ENCODE data around the gene RYR1. TPM values are rescaled to one million over a fixed set of nuclear protein-coding genes. Genes with fewer than 3 reads are reported as not detected.

The RYR1 gene
- total RNA-seq, 2 experiments from 2014 or later = 0.54 to 1.4 TPM

DNA sequence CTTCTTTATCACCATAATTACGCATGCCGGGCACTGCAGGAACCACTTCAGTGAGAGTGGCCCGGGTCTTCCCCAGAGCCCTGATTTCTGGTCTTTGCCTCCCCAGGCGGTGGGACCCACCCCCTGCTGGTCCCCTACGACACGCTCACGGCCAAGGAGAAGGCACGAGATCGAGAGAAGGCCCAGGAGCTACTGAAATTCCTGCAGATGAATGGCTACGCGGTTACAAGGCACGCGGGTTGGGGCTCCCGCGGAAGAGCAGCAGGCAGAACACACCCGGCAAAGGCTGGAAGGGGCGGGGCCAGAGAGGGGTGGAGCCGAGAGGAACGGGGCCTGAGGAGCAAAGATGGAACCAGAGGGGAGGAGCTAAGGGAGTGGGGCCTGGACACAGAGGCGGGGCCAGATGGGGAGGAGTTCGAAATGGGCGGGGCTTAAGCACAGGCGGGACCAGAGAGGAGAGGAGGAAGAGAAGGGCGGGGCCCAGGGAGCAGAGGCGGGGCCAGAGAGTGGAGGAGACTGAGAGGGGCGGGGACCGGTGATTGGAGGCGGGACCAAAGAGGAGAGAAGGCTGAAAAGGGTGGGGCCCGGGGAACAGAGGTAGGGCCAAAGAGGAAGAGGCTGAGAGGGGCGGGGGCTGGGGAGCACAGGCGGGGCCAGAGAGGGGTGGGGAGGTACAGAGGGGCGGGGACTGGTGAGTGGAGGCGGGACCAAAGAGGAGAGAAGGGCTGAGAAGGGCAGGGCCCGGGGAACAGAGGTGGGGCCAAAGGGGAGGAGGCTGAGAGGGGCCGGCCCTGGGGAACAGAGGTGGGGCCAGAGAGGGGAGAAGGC lies 73.4 kb downstream of the RYR1 start:
- Histone ChIP-seq H2AFZ (ENCODE audit: low read length) (peak overlapping the region; percentile 63; the same call in 1 of the 2 replicates), H4K20me1 (ENCODE audit: insufficient read depth, low read length) (no peaks in the 10 kb centered on the region), H3K9me2 (ENCODE audit: insufficient read depth, low read length) (no peaks in the 10 kb centered on the region), H3K27ac (ENCODE audit: low read depth, low read length, poor library complexity, severe bottlenecking) (no peak overlapping the region), H3K4me3 (ENCODE audit: low read depth, low read length, poor library complexity, severe bottlenecking) (peak overlapping the region; percentile 29), H3K79me2 (ENCODE audit: insufficient read depth, low read depth, low read length) (no peaks in the 10 kb centered on the region), H3K9me3 (ENCODE audit: low read length) (peaks cover 4% of the 10 kb centered on the region; the same call in 1 of the 2 replicates), H3K36me3 (ENCODE audit: insufficient read depth, low read length) (no peaks in the 10 kb centered on the region), H3K4me2 (ENCODE audit: low read length) (peak overlapping the region; percentile 43), H3K4me1 (ENCODE audit: insufficient read depth, low read length, poor library complexity, severe bottlenecking) (peaks cover 10% of the 10 kb centered on the region)
- intact Hi-C loops (cut with micrococcal nuclease; ENCODE audit: unreplicated experiment) = no loop called here
- ChIA-PET POLR2A (interaction anchor here (0.6 to 0.9 kb wide), 3 partner anchors 29 to 127 kb away, joined by 3 to 4 read pairs (median 3); no protein-coding TSS in a partner anchor), CTCF (ENCODE audit: unreplicated experiment) (interaction anchor here (0.6 kb wide), 3 partner anchors 381 to 447 kb away, joined by 3 read pairs; no protein-coding TSS in a partner anchor)
- no TSS peak for BruUV-seq (replicated peaks)
- TF ChIP-seq, protein P1, sequence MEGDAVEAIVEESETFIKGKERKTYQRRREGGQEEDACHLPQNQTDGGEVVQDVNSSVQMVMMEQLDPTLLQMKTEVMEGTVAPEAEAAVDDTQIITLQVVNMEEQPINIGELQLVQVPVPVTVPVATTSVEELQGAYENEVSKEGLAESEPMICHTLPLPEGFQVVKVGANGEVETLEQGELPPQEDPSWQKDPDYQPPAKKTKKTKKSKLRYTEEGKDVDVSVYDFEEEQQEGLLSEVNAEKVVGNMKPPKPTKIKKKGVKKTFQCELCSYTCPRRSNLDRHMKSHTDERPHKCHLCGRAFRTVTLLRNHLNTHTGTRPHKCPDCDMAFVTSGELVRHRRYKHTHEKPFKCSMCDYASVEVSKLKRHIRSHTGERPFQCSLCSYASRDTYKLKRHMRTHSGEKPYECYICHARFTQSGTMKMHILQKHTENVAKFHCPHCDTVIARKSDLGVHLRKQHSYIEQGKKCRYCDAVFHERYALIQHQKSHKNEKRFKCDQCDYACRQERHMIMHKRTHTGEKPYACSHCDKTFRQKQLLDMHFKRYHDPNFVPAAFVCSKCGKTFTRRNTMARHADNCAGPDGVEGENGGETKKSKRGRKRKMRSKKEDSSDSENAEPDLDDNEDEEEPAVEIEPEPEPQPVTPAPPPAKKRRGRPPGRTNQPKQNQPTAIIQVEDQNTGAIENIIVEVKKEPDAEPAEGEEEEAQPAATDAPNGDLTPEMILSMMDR (conservative IDR thresholded peaks at IDR 0.05; ENCODE audit: low read length) = no peak
- no peak for TF ChIP-seq EZH2phosphoT487 (IDR thresholded peaks at IDR 0.05; ENCODE audit: borderline replicate concordance, low read depth, low read length)
- peak; percentile 95 for DNase-seq (ENCODE audit: low spot score)

DNA sequence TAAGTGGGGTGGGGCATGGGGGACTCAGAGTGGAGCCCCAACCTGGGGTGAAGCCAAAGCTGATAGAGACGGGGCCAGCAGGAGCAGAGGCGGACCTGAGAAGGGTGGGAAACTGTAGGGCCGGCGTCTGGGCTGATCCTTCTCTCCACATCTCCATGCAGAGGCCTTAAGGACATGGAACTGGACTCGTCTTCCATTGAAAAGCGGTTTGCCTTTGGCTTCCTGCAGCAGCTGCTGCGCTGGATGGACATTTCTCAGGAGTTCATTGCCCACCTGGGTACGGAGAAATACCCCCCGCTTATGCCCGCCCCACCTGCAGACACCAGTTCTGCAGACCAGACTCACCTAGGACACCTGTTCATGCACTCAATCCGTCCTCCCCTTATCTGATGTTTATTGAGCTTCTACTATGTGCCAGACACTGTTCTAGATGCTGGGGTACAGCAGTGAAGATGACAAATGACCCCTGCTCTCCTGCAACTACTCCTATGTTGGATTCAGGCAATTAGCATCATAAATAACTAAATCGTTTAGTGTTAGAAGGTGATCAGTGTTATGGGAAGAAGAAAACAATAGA lies 74.1 kb downstream of the RYR1 start:
- Histone ChIP-seq H3K4me1 (ENCODE audit: insufficient read depth, low read length, poor library complexity, severe bottlenecking) (peaks cover 10% of the 10 kb centered on the region), H3K27ac (ENCODE audit: low read depth, low read length, poor library complexity, severe bottlenecking) (no peak overlapping the region), H3K4me2 (ENCODE audit: low read length) (peak overlapping the region; percentile 34; the same call in 1 of the 2 replicates), H3K79me2 (ENCODE audit: insufficient read depth, low read depth, low read length) (no peaks in the 10 kb centered on the region), H2AFZ (ENCODE audit: low read length) (peak overlapping the region; percentile 44; the same call in 1 of the 2 replicates), H4K20me1 (ENCODE audit: insufficient read depth, low read length) (no peaks in the 10 kb centered on the region), H3K4me3 (ENCODE audit: low read depth, low read length, poor library complexity, severe bottlenecking) (no peak overlapping the region), H3K9me2 (ENCODE audit: insufficient read depth, low read length) (no peaks in the 10 kb centered on the region), H3K36me3 (ENCODE audit: insufficient read depth, low read length) (no peaks in the 10 kb centered on the region), H3K9me3 (ENCODE audit: low read length) (peaks cover 4% of the 10 kb centered on the region; the same call in 1 of the 2 replicates)
- no TSS peak for BruUV-seq (replicated peaks)
- intact Hi-C loops (cut with micrococcal nuclease; ENCODE audit: unreplicated experiment) = no loop called here
- DNase-seq (ENCODE audit: low spot score) = no peak
- ChIA-PET POLR2A (interaction anchor here (0.6 to 0.7 kb wide), 2 partner anchors 29 to 101 kb away, joined by 3 to 4 read pairs; no protein-coding TSS in a partner anchor), CTCF (ENCODE audit: unreplicated experiment) (interaction anchor here (0.6 kb wide), 1 partner anchor 398 kb away, joined by 3 read pairs; no protein-coding TSS in a partner anchor)
- no peak for TF ChIP-seq EZH2phosphoT487 (IDR thresholded peaks at IDR 0.05; ENCODE audit: borderline replicate concordance, low read depth, low read length)
- TF ChIP-seq, protein P1 (conservative IDR thresholded peaks at IDR 0.05; ENCODE audit: low read length) = no peak

Data from OCI-LY7 (cell line).